Measurements from ENCODE around the gene FNDC1.

Gene FNDC1

DNA sequence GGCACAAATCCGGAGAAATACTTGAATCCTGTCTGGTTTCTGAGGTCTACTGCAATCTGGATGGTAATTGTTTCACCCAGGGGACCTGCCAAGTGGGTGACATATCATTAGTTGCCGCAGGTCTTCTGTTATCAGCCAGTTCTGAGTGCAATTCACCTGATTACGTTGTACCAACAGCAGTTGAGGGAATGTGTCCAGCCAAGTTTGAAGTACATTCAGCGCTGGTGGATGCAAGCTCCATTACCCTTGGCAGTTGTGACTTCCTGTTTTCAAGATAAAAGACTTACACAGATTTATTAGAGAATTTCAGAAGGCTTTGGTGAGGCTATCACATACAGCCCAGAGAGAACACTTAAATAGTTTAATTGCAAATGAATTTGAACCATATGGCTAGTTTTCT, 42.8 kb downstream of the FNDC1 start:
- no peak for DNase-seq (ENCODE audit: low spot score)

- DNase-seq (ENCODE audit: low spot score) = no peak
Observed at GRCh38 chr6:159212525-159213280, 43.5 kb downstream of the FNDC1 start.

- DNase-seq (ENCODE audit: low spot score) = no peak
Observed at GRCh38 chr6:159213405-159213804, 44.2 kb downstream of the FNDC1 start.

DNA sequence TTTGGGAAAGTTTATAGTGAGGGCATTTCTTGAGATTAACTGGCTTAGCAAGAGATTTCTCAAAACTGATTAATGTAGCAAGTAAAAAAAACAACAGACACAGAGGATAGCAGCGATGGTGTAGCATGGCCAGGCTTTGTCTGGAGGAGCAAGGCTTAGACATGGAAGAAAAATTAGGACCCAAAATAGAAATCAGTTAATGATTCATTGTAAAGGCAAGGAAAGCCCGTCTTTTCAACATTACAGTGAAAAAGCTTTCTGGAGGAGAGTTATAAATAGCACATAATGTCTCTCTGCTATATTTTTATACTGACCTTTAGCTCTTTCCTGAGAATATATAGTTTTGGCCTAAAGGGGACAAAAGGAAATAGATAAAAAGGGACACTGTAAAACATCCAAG, 45.1 kb downstream of the FNDC1 start:
- no peak for DNase-seq (ENCODE audit: low spot score)

DNA sequence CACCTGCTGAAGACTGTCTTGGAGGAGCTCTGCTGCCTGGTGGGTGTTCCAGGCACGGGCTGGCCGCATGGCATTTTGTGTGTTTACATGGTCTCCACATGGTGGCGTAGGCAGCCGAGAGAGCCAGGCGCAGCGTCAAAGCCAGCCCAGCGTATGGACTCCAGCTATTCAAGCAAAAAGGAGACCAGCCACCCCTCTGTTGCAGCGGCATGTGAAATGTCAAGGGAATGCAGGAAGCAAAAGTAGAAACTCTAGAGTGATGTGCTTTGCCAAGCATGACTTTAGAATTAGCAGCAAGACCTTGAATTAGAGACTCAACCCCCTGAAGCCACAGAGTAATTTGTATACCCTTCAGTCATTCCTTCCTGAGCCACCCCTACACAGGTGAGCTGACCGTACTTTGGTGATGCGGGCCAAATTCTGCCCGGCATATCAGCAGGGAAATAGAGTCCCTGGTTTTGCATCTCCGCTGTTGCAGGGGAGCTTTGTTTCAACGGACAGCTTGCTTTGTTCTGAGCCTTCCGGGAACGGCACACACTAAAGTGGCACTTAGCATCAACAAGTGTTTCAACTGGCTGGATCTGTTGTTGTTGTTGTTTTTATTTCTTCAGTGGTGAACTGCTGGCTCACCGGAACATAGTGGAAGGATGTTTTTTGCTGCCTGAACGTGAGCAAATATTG, 48.5 kb downstream of the FNDC1 start:
- no peak for DNase-seq (ENCODE audit: low spot score)

- no peak for DNase-seq (ENCODE audit: low spot score)
Observed at GRCh38 chr6:159220093-159220492, 50.9 kb downstream of the FNDC1 start.

GRCh38 chr6:159221486-159222170, 52.4 kb downstream of the FNDC1 start:
- no peak for DNase-seq (ENCODE audit: low spot score)

- DNase-seq (ENCODE audit: low spot score) = no peak
Observed at GRCh38 chr6:159224452-159224851, 55.3 kb downstream of the FNDC1 start.

DNA sequence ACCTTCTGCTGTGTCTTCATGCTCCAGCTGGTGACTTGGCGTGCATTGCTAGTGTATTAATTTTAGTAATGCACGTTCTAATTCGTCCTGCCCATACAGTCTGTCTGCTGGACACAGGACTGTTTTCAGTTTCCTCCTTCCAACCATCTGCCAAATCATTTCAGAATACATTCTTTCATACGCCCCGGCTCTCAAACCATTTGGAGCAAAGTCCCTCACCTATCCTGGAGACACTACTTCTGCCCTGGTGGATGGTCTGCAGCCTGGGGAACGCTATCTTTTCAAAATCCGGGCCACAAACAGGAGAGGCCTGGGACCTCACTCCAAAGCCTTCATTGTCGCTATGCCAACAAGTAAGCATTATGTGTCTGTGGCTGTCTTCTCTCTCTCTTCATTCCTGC, 60.5 kb downstream of the FNDC1 start:
- DNase-seq (ENCODE audit: low spot score) = no peak

DNA sequence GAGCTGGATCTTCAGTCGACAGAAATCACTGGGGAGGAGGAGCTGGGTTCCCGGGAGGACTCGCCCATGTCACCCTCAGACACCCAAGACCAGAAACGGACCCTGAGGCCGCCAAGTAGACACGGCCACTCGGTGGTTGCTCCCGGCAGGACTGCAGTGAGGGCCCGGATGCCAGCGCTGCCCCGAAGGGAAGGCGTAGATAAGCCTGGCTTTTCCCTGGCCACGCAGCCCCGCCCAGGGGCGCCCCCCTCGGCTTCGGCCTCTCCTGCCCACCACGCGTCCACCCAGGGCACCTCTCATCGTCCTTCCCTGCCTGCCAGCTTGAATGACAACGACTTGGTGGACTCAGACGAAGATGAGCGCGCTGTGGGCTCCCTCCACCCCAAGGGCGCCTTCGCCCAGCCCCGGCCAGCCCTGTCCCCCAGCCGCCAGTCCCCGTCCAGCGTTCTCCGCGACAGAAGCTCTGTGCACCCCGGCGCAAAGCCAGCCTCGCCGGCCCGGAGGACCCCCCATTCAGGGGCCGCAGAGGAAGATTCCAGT, 63.0 kb downstream of the FNDC1 start:
- no peak for DNase-seq (ENCODE audit: low spot score)

- no peak for DNase-seq (ENCODE audit: low spot score)
Observed at GRCh38 chr6:159232751-159233150, 63.6 kb downstream of the FNDC1 start.

DNA sequence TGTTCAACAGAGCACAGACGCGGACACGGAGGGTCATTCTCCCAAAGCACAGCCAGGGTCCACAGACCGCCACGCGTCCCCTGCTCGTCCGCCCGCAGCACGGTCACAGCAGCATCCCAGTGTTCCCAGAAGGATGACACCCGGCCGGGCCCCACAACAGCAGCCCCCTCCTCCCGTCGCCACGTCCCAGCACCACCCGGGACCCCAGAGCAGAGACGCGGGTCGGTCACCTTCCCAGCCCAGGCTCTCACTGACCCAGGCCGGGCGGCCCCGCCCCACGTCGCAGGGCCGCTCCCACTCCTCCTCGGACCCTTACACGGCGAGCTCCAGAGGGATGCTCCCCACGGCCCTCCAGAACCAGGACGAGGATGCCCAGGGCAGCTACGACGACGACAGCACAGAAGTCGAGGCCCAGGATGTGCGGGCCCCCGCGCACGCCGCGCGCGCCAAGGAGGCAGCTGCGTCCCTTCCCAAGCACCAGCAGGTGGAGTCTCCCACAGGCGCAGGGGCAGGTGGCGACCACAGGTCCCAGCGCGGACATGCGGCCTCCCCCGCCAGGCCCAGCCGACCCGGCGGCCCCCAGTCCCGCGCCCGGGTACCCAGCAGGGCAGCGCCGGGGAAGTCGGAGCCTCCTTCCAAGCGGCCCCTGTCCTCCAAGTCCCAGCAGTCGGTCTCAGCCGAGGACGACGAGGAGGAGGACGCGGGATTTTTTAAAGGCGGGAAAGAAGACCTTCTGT, 64.3 kb downstream of the FNDC1 start:
- no peak for DNase-seq (ENCODE audit: low spot score)

DNA sequence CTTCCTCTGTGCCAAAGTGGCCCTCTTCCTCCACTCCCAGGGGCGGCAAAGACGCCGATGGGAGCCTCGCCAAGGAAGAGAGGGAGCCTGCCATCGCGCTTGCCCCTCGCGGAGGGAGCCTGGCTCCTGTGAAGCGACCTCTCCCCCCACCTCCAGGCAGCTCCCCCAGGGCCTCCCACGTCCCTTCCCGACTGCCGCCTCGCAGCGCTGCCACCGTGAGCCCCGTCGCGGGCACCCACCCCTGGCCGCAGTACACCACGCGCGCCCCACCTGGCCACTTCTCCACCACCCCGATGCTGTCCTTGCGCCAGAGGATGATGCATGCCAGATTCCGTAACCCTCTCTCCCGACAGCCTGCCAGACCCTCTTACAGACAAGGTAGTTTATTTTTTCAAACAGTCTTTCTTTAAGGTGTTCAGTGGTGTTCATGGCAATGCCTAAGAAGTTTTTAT, 64.9 kb downstream of the FNDC1 start:
- DNase-seq (ENCODE audit: low spot score) = no peak

DNA sequence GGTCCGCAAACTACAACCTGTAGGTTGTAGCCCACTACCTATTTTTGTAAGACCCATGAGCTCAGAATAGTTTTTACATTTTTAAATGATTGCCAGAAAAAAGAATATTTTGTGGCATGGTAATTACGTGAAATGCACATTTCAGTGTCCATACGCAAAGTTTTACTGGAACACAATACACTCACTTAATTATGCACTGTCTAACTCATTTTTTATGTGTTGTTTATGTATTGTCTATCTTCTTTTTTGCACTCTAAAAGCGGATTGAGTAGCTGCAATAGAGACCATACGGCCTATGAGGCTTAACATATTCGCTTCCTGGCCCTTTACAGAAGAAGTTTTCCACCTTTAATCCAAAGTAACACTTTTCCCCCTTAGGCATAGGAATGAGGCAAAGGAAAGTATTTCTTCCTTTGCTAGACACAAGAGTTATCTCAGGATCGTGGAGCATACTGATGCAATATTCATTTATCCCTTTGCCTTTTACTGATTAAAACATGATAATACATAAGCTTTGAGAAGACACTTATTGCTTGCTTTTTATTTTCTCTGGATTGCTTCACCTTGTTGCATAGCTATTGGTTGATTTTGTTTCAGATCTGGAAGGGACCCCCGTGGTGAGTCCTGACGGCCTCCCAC, 69.8 kb downstream of the FNDC1 start:
- DNase-seq (ENCODE audit: low spot score) = no peak

GRCh38 chr6:159249128-159249527, 79.9 kb downstream of the FNDC1 start:
- no peak for DNase-seq (ENCODE audit: low spot score)

DNA sequence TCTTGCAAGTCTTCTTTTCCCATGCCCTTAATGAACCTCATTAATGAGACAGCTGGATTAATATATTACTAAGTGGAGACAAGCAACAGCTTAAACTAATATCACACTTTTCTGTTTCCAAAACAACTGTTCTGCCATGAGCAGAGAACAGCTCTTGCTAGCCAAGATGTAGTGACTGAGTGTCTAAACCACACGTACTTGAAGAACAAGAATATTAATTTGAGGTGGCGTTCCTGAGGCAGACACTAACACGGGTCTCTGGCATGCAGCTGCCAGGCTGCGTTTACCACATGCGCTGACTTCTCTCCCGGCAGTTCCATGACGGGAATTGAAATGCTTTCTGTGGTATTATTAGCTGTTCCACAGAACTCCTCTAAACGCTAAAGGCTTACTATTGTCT, 80.6 kb downstream of the FNDC1 start:
- DNase-seq (ENCODE audit: low spot score) = no peak

DNA sequence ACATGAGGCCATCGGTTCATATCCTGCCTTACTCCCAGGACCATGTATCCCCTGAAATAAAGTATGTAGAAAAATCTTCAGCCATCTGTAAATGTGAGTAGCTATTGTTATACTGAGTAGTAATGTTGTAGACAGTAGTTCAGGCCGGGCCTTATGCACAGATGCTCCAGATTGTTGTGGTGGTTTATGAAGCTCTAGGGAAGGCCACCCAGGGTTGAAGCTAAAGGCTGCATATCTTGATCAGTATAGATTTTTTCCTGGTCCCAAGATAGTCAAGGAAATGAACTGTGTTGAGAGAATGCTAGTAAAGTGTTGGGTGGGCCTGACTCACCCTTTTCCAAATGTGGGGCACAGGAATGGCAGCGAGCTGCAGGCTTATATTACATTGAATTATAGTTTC, 81.4 kb downstream of the FNDC1 start:
- no peak for DNase-seq (ENCODE audit: low spot score)

- peak; percentile 29 for DNase-seq (ENCODE audit: low spot score)
Observed at GRCh38 chr6:159252955-159253508, 83.8 kb downstream of the FNDC1 start.

- DNase-seq (ENCODE audit: low spot score) = no peak
Observed at GRCh38 chr6:159254186-159254585, 85.0 kb downstream of the FNDC1 start.

DNA sequence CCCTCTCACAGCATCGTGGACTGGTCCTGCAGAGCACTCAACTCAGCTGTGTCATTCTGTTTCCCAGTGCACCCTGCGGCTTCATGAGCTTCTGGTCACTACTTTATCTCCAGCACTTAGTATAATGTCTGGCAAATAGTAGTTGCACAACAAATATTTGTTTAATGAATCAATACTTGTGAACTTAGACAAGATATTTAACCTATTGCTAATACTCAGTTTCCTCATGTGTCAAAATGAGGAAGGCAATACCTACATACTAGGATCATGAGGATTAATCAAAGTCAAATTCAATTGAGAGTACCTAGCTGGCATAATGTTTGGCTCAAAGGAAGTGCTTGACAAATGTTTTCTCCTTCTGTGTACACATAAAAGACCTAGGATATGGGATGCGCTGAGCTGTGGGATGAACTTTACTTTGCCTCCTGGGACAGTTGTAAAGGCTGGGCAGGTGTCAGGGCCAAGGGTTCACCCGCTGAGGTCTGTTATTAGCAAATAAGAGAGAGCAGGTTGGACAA, 86.3 kb downstream of the FNDC1 start:
- no peak for DNase-seq (ENCODE audit: low spot score)

GRCh38 chr6:159256128-159256527, 86.9 kb downstream of the FNDC1 start:
- DNase-seq (ENCODE audit: low spot score) = no peak
